Right atrium auricular region (tissue), 2 donors: ENCODE measurements around the gene ACYP1. TPM values are rescaled to one million over a fixed set of nuclear protein-coding genes. Genes with fewer than 3 reads are reported as not detected.
A peak's percentile ranks its signal among the peaks of the same experiment; 100 is the strongest.

Experiments used
- DNase-seq: peaks from one replicate; pipeline ENCODE4 v3.0.0-alpha.2; 2019; ENCODE audit warnings: low spot score
- H3K27ac ChIP-seq, 2 donors: fragments of 200-600 bp; sonication (generic); 1 replicate in 1 of 2; 2 replicates in 1 of 2; pipeline ENCODE4 v1.5.1; 2016 to 2019
- H3K27me3 ChIP-seq, 2 donors: fragments of 200-600 bp; sonication (generic); one replicate each; pipeline versions ENCODE4 v1.5.1 to v1.6.0; 2017 to 2019
- H3K36me3 ChIP-seq: fragments of 200-600 bp; sonication (generic); one replicate; pipeline ENCODE4 v1.5.1; 2016
- H3K4me1 ChIP-seq, 2 donors: fragments of 200-600 bp; sonication (generic); one replicate each; pipeline versions ENCODE4 v1.5.1 to v1.6.0; 2017 to 2019
- H3K4me3 ChIP-seq, 2 donors: fragments of 200-600 bp; sonication (generic); 1 replicate in 1 of 2; 2 replicates in 1 of 2; pipeline ENCODE4 v1.5.1; 2017 to 2019; ENCODE audit warnings: mild to moderate bottlenecking in 1 of 2, moderate library complexity in 1 of 2
- H3K9me3 ChIP-seq, 2 donors: fragments of 200-600 bp; sonication (generic); one replicate each; pipeline ENCODE4 v1.5.1; 2019
- total RNA-seq, 2 donors: library from RNA; depleted of rRNA; stranded (reverse); fragments of >200 nt; gene quantifications; one replicate each; pipeline ENCODE4 v1.1.0, GENCODE V29; 2016
- TF ChIP-seq, protein P1 (sequence below), 2 donors: fragments of 200-600 bp; sonication (generic); IDR thresholded peaks; one replicate each; pipeline ENCODE4 v1.5.1; 2019; ENCODE audit warnings: antibody characterized with exemption in 2 of 2

ACYP1 gene
- 10 to 100 TPM; 11.0 to 19.5 TPM for total RNA-seq

DNA sequence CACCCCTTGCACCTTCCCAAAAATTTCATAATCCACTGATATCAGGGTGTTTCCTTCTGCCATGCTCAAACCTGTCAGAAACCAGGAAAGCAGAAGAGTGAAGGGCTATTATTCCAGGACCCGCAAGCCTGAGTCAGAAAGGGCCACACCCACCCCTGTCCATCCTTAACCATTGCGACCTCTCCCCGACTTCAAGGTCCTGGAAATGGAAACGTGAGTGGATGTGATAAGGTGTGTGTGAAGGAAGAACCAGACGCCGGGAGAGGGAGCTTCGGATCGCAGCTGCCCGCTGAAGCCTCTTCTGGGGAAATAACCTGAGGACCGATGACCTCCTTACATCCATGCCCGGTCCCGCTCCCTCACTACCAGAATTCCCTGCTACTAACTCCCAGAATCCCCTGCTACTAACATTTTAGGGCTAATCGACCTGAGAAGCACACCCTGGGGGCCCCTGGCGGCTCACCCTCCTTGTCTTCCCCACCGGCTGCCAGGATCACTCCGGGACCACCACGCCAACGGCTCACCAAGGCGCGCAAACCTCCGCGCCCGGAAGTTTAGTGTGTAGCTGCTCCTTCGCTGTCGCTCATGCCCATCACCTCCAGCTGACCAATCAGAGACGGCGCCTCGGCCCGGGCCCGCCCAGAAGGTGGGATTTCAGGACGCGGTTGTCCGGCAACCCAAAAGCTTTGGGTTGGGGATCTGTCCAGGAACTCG lies at the start of gene ACYP1:
TSS of gene ACYP1 (minus strand) at position 534 of the 714 bp plus-strand sequence. CDS start at position 63, 471 bp downstream.
- no peaks in the 10 kb centered on the region for H3K9me3 ChIP-seq
- TF ChIP-seq, protein P1, sequence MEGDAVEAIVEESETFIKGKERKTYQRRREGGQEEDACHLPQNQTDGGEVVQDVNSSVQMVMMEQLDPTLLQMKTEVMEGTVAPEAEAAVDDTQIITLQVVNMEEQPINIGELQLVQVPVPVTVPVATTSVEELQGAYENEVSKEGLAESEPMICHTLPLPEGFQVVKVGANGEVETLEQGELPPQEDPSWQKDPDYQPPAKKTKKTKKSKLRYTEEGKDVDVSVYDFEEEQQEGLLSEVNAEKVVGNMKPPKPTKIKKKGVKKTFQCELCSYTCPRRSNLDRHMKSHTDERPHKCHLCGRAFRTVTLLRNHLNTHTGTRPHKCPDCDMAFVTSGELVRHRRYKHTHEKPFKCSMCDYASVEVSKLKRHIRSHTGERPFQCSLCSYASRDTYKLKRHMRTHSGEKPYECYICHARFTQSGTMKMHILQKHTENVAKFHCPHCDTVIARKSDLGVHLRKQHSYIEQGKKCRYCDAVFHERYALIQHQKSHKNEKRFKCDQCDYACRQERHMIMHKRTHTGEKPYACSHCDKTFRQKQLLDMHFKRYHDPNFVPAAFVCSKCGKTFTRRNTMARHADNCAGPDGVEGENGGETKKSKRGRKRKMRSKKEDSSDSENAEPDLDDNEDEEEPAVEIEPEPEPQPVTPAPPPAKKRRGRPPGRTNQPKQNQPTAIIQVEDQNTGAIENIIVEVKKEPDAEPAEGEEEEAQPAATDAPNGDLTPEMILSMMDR (IDR thresholded peaks at IDR 0.05) = no peak
- peak within 1 kb of the TSS; percentile 74 to 92 for H3K4me3 ChIP-seq
- peak within 1 kb of the TSS; percentile 58 to 75 for H3K27ac ChIP-seq
- H3K27me3 ChIP-seq = no peaks in the 10 kb centered on the region
- H3K4me1 ChIP-seq = peaks cover 0 to 29% of the 10 kb centered on the region in 2 donors
- no peaks in the 10 kb centered on the region for H3K36me3 ChIP-seq
- peak; percentile 97 for DNase-seq

DNA sequence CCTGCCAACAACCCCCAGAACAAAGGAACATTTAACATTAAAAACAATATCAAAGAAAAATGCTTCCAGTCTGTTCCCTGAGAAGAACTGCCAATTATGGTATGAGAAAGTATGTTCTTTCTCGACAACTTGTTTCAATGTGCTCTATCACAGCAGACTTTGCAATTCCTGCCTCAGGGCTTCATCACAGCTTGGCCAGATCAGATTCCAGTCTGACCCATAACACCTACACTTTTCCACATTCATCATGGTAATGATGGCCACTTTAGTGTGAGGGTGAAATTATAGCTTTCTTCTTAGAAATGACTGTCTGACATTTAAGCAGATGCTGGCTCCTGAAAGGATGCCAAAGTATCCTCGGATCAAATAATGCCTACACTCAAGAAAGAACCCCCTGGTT lies 46.1 kb upstream of the ACYP1 start:
- Histone ChIP-seq H3K9me3 (no peaks in the 10 kb centered on the region), H3K4me3 (no peak overlapping the region), H3K27ac (no peak overlapping the region), H3K4me1 (no peaks in the 10 kb centered on the region), H3K36me3 (peaks cover 96% of the 10 kb centered on the region), H3K27me3 (no peaks in the 10 kb centered on the region)
- TF ChIP-seq, protein P1 (IDR thresholded peaks at IDR 0.05) = no peak
- DNase-seq = no peak

DNA sequence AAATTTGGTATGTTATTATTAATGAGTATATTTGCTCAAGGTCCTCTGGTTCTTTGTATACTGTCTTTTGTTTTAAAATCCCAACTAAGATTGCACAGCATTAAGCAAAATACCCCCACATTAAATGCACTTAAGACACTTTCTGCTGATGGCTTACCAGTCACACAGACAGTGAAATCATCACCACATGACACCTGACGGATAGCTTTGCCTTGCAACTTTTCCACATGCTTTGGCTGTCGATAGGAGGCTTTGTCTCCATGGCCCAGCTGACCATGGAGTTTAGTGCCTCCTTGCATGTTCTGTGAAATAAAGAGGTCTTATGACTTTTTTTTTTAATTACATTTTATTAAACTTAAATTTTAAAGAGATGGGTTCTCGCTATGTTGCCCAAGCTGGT lies 43.4 kb upstream of the ACYP1 start:
- no peaks in the 10 kb centered on the region for H3K27me3 ChIP-seq
- no peaks in the 10 kb centered on the region for H3K4me1 ChIP-seq
- TF ChIP-seq, protein P1 (IDR thresholded peaks at IDR 0.05) = no peak
- H3K36me3 ChIP-seq = peaks cover 94% of the 10 kb centered on the region
- no peak for DNase-seq
- no peak overlapping the region for H3K27ac ChIP-seq
- H3K4me3 ChIP-seq = no peak overlapping the region
- H3K9me3 ChIP-seq = no peaks in the 10 kb centered on the region

DNA sequence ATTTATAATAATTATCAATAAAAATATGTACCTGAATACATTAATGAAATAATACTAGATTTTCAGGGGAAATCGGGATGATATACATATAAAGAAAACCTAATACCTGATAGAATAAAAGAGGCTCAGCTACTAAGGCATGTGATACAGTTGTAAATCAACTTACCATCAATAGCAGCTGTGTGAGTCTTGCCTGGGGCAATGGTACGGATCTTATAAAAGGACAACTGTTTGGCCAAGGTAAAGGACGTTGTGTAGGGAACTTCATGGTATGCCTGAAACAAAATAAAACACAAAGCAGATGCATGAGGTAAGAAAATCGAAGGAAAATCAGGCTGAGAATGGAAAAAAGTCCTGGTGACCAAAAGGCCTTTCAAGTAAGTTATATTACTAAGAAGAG lies 37.7 kb upstream of the ACYP1 start:
- Histone ChIP-seq H3K4me3 (no peak overlapping the region), H3K36me3 (peaks cover 85% of the 10 kb centered on the region), H3K4me1 (no peaks in the 10 kb centered on the region), H3K27me3 (no peaks in the 10 kb centered on the region), H3K9me3 (no peaks in the 10 kb centered on the region), H3K27ac (no peak overlapping the region)
- TF ChIP-seq, protein P1 (IDR thresholded peaks at IDR 0.05) = no peak
- DNase-seq = no peak

DNA sequence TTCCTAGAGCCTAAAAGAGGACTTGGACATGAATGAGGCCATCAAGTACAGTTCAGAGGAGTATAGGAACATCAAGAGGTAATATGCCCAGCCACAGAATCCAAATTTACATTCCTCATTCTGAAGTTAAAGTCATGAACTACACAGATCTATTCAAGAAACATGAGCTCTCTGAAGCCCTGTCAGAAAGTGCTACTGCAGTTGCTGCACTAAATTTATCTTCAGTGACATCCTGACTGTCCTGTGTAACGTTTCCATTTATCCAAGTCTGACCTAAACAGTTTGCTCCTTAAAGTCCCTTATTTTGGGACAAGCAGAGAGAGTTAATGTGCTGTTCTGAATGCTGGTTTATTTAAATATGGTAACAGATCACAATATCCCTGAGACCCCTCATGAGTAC lies 34.9 kb upstream of the ACYP1 start:
- no peak overlapping the region for H3K4me3 ChIP-seq
- no peak for DNase-seq
- no peaks in the 10 kb centered on the region for H3K4me1 ChIP-seq
- TF ChIP-seq, protein P1 (IDR thresholded peaks at IDR 0.05) = no peak
- peaks cover 88% of the 10 kb centered on the region for H3K36me3 ChIP-seq
- no peak overlapping the region for H3K27ac ChIP-seq
- H3K27me3 ChIP-seq = no peaks in the 10 kb centered on the region
- H3K9me3 ChIP-seq = no peaks in the 10 kb centered on the region

DNA sequence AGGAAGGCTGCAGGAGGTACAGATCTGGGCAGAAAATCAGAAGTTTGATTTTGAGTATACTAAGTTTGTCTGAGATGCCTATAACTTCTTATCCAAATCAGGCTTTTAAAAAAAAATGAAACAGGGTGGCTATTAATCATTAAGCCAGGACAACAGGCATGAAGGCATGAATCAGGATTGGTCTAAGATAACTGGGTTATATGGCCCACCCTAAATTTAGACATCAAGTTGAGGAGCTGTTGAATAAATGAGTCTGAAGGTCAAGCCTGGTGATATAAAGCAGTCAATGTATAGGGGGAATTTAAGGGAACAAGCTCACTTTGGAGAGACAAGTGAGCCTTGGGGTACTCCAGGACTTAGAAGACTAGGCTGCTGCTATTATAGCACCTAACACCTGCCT lies 34.4 kb upstream of the ACYP1 start:
- H3K9me3 ChIP-seq = no peaks in the 10 kb centered on the region
- H3K27ac ChIP-seq = no peak overlapping the region
- no peak for DNase-seq
- H3K27me3 ChIP-seq = no peaks in the 10 kb centered on the region
- no peaks in the 10 kb centered on the region for H3K4me1 ChIP-seq
- TF ChIP-seq, protein P1 (IDR thresholded peaks at IDR 0.05) = no peak
- no peak overlapping the region for H3K4me3 ChIP-seq
- H3K36me3 ChIP-seq = peaks cover 88% of the 10 kb centered on the region
